HS-27A (cell line): ENCODE measurements around the gene EHMT1.
"Not testable (repeated sequence)": the region's sequence is repeated elsewhere in the genome, so short reads cannot be mapped to it uniquely, and the experiment has no call there.

Experiments used
- DNase-seq: peaks from one replicate; pipeline ENCODE4 v3.0.0-alpha.2; 2012; ENCODE audit warnings: low read depth, missing footprints

EHMT1 gene

DNA sequence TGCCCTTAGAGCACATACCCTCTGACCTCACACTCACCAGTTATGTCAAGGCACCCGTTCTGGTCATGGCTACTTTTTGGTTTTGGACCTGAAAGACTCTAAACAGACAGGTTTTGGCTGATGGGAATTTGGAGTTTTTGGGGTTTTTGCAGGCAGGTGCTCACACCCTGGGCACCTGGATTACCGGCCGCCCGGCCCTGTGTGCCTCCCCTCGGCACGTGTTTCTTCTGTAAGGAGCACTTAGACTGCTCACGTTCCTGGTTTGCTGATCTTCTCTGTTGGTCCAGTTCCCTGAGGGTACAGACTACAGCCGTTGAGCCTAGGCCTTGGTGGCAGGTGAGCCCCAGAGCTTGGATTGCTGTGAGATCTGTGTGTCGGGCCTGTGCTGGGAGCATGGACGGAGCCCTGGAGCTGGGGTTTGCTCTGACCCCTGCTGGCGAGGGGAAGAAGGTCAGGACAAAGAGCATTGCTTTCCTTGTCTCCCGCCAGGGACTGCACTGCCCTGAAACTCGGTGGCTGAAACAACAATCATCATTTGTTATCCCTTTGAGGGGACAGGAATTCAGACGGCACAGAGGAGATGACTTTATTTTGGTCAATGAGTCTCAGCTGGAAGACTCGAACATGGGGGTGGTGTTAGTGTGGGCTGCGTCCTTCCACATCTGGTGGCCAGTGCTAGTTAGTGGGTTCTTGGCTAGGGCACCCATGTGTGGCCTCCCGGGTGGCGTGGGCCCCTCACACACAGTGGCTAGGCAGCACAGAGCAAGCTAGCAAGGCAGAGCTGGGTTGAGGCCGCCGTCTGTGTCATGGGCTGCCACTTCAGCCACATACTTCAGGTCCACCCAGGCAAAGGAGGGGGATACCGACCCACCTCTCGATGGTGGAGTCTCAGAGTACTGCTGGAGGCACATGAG, 76.4 kb downstream of the EHMT1 start:
- DNase-seq: no peak

DNA sequence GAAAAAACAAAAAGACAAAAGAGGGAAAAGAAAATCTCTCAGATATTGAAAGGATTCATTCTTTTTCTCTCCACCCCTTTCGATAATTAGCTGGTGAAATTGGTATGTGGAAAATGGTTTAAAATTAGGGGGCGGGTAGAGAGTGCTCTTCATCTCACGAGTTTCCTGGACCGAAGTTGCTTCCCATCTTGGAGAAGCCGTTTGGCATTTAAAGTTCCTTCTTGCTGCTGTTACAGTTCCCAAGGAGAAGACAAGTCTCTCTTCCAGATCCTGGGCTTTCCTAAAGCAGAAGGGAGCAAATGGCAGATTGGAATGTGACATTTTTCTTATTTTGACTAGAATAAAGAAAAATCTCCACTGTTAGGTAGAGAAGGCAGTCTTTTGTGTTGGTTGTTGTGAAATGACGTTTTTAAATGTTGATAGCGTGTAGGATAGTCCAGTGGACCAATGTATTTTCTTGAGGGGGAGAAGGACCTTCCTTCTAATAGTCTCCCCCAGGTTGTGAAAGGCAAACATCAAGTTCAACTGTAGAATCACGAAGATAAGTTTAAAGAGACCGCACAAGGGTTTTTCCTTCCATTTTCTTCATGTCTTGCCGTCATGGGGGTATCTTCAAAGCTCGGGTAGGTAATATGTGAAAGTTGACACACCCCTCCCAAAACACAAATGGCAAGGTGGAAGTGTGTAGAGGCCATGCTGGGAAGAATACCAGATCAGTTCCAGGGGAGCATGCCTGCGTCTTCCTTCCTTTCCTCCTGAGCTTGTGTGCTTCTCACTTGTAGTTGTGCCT, 77.5 kb downstream of the EHMT1 start:
- no peak for DNase-seq

DNA sequence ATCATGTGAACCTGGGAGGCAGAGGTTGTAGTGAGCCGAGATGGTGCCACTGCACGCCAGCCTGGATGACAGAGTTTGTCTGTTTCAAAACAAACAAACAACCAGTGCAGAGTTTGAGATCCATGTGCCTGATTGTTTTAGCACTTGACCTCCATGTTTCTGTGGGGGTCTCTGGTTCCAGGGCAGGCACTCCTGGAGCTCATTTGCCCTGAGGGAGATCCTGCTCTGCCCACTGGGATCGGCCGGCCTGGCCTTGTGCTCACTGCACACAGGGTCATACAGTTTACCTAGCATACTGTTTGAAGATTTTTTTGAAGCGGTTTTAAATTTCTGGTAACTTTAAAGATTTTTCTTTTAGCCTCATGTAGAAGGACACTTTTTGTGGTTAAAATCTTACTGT, 78.4 kb downstream of the EHMT1 start:
- DNase-seq: no peak

DNA sequence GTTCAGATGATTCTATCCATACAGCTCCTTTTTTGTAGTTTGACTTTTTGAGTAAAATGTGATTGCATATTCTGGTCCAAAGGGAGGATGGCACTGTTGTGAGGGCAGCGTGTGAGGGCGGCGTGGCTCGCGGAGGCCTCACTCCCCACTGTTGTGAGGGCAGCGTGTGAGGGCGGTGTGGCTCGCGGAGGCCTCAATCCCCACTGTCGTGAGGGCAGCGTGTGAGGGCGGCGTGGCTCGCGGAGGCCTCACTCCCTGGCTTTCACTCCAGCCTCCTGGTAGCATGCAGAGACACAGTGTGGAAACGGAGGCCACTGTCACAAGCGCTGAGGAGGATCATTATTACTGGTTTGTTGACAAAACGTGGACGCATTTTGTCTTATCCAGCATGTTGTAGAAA, 79.0 kb downstream of the EHMT1 start:
- DNase-seq: no peak

DNA sequence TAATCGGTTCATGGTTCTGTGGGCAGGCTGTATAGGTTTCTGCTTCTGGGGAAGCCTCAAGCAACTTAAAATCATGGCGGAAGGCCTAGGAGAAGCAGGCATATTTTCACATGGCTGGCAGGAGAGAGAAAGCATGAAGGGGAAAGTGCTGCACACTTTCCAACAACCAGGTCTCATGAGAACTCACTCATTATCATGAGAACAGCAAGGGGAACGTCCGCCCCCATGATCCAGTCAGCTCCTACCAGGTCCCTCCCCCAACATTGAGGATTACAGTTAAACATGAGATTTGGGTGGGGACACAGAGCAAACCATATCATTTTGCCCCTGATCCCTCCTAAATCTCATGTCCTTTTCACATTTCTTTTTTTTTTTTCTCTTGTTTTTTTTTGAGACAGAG, 82.1 kb downstream of the EHMT1 start:
- no peak for DNase-seq

DNA sequence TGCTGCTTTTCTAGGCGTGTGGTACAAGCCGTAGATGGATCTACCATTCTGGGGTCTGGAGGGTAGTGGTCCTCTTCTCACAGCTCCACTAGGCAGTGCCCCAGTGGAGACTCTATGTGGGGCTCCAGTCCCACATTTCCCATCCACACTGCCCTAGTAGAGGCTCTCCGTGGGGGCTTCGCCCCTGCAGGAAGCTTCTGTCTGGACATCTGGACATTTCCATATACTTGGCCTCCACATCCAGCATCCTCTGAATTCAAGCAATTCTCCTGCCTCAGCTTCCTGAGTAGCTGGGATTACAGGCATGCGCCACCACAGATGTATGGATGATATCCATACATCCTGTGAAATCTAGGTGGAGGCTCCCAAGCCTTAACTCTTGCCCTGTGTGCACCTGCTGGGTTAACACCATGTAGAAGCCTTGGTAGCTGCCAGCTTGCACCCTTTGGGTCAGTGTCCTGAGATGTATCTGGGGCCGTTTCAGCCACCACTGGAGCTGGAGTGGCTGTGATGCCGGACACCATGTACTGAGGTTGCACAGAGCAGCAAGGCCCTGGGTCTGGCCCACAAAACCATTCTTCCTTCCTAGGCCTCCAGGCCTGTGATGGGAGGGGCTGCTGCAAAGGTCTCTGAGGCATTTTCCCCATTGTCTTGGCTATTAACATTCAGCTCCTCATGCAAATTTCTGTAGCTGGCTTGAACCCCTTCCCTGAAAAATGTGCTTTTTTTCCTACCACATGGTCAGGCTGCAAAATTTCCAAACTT, 84.0 kb downstream of the EHMT1 start:
- DNase-seq: no peak

DNA sequence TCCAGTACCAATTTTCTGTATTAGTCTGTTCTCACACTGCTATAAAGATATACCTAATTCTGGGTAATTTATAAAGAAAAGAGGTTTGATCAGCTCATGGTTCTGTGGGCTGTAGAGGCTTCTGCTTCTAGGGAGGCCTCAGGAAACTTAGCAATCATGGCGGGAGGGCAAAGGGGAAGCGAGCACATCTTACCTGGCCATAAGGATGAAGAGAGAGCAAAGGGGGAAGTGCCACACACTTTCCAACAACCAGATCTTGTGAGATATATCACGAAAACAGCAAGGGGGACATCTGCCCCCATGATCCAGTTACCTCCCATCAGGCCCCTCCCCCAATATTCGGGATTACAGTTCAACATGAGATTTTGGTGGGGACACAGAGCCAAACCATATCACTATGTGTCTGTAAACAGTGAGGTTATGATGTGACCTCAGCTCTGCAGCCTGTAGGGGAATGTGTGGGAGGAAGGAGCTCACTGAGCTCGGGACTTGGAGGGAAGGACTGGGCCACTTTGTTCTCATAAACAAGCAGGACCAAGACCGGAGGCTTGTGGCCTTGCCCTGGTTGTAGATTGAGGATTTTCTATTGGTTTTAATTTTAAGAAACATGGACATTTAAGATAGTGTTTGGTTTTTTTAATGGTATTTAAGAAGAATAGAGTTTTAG, 85.2 kb downstream of the EHMT1 start:
- DNase-seq: no peak

DNA sequence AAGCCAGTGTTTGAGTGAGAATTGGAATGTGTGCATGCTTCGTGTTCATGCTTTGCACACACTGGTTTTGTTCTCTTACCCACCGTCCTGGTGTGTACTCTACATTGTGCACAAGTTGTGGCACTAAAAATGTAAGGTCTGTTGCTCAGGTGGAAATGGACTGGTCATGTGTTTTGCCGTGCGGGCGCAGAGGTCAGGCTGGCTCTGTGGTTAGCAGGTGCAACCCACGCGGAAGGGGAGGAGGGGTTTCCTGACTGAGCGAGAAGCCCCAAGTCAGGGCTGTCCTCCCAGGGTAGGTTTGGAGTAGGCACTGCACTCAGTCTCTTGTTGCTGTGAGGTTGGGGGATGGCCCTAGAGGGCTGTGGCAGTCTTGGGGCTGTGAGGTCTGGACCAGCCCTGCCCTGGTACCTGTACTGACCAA, 86.6 kb downstream of the EHMT1 start:
- no peak for DNase-seq

DNA sequence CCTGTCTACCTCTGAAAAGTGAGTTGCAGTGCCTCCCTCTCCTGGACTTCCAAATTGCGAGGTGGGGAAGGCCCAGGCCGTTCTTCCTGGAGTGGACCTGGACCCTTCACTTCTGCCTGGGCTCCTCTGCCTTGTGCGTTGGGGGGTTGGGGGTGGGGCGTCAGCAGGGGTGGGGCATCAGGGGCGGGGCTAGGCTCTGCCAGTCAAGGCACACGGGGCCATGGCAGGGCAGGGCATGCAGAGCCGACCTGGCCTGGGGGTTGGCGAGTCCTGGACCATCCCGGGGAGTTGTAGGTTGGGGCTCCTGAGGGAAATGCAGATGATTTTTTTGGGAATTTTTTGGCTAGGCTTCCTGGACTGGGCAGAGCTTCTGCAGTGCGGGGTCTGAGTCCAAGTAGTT, 87.1 kb downstream of the EHMT1 start:
- DNase-seq: no peak

DNA sequence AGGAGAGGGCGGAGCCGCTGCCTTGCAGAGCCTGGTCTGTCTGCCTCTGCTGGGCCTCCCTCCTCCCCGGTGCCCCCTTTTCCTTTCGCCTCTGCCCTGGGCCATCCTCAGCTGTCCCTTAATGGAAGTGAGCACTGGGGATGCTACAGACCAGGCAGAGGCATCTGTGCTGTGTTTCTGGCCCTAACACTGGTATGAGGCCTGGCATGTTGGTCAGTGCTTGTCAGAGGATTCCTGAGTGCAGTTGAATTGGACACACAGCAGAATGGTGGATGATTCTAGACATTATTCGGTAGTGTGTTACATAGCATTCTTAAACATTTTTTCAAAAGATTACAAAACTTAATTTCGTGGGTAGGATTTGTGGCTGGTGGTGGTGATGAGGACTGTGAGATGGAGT, 88.6 kb downstream of the EHMT1 start:
- no peak for DNase-seq

DNA sequence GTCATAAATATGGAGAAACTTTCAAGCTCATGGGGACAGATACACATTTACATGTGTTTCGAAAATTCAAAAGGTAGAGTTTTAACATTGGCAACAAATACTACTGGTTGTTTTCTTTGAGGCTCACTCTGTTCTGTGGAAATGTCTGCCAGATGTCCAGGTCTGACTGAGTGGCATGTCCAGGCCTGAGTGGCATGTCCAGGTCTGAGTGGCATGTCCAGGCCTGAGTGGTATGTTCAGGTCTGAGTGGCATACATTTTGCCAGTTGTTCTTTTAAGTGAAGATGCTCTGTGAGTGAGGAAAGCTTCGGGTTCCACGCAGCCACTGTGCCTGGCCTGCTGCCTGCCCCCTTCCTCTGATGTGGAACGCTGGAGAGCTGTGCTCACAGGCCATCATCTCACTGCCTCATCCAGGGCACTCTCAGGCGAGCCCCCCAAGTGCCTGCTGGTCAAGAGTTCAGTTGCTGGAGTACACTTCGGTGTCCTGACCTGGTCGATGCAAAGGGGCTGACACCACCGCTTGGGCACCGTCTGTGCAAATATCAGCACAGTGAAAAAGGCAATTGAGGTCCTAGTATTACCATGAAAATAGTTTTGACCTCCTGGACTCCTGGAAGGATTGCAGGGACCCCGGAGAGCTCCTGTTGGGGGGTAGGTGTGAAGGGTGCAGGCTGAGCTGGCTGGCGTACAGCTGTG, 89.9 kb downstream of the EHMT1 start:
- DNase-seq: no peak

DNA sequence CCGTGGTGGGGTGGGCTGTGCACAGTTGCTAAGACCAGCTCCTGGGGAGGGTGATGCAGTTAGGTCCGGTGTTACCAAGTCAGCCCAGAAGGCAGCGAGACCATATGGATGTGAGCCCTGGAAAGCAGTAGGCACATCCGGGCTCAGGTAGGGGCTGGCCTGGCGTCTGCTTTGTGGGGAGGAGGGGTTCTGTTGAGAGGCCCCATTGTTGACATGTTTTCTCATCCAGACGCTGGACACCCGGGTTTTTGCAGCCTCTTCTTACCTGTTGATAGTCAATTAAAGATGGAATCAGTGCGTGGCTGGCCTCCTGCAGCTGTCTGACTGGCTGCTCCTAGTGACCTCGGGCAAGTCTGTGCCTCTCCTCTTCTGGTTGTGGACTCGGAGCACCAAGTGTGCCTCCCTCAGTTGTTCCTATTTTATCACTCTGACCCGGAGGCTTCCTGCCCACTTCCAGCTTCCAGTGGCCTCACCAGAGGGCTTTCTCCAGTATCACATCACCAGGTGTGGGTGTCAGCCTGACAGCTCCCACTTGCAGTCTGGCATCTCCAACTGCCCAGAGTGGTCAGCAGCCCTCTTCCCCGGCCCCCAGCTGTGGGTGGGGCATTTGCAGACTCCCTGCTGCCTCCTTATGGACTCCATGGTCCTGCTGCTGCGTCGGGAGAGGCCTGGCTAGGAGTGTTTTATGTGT, 90.8 kb downstream of the EHMT1 start:
- no peak for DNase-seq

DNA sequence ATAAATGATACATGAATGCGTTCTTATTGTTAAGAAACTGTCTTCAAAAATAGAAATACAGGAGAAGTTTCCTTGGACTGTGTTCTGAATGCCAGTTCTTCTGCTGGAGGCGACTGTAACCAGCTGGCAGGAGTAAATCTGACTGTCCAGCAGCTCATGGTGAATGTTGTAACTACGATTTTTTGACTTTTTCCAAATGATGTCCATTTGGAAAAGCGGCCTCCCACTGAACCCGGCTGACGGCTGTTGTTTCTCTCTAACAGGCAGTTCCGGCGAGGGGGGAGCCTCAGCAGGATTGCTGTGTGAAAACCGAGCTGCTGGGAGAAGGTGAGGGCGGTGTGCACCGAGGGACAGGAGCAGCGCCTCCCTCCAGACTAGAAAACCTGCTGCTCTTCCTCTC, 91.9 kb downstream of the EHMT1 start:
- DNase-seq: no peak

DNA sequence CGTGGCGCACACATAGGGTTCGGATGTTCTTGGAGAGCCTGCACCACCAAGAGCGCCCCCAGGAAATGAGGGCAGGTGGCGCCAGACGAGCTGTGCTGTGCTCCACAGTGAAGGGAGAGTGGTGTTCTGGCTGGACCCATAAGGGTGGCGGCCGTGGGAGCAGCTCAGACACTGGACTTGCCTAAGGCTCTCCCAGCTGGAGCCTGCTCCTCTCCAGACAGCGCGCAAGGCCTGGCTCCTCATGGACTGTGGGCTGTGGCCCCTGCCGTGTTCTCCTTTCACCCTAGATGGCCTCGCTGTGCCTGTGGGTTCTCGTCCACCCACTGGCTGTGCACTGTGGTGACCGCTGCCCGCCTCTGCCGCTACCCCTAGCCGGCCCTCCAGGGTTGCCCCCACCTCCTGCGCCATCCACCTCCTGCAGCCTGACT, 92.9 kb downstream of the EHMT1 start:
- DNase-seq: no peak

DNA sequence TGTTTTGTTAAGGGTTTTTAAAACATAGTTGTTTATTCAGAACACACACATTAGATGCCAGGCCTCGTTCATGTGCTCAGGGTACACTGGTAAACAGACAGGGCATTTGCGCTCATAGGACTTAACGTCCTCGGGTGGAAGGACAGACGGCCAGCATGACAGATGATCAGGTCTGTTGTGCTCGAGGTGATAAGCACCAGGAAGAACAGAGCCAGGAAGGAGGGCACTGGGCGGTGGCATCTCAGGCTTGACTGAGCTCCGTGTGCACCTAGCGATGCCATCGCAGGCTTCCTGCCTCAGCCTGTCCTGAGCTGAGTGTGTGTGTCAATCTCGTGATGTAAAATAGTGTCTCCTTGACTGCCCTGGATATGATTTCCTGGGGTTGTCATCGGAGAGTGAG, 96.5 kb downstream of the EHMT1 start:
- DNase-seq: no peak

DNA sequence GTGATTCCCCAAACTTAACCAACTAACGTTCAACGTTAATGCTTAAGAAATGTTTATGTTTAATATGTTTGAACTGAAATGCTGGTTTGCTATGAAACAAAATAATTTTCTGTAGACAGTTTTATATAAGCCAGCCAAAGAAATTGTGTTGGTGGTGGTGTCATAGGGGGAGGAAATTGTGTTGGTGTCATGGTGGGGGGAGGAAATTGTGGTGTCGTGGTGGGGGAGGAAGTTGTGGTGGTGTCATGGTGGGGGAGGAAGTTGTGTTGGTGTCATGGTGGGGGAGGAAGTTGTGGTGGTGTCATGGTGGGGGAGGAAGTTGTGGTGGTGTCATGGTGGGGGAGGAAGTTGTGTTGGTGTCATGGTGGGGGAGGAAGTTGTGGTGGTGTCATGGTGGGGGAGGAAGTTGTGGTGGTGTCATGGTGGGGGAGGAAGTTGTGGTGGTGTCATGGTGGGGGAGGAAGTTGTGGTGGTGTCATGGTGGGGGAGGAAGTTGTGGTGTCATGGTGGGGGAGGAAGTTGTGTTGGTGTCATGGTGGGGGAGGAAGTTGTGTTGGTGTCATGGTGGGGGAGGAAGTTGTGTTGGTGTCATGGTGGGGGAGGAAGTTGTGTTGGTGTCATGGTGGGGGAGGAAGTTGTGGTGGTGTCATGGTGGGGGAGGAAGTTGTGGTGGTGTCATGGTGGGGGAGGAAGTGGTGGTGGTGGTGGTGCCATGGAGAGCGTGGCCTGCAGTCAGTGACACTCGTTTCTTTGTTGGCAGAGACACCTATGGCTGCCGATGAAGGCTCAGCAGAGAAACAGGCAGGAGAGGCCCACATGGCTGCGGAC, 97.3 kb downstream of the EHMT1 start:
- not testable (repeated sequence) for DNase-seq

DNA sequence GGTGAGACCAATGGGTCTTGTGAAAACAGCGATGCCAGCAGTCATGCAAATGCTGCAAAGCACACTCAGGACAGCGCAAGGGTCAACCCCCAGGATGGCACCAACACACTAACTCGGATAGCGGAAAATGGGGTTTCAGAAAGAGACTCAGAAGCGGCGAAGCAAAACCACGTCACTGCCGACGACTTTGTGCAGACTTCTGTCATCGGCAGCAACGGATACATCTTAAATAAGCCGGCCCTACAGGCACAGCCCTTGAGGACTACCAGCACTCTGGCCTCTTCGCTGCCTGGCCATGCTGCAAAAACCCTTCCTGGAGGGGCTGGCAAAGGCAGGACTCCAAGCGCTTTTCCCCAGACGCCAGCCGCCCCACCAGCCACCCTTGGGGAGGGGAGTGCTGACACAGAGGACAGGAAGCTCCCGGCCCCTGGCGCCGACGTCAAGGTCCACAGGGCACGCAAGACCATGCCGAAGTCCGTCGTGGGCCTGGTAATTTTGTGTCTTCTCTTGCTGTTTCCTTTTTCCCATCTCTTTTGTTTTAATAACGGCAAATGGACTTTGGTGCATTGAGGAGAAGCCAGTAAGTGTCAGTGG, 98.0 kb downstream of the EHMT1 start:
- no peak for DNase-seq

DNA sequence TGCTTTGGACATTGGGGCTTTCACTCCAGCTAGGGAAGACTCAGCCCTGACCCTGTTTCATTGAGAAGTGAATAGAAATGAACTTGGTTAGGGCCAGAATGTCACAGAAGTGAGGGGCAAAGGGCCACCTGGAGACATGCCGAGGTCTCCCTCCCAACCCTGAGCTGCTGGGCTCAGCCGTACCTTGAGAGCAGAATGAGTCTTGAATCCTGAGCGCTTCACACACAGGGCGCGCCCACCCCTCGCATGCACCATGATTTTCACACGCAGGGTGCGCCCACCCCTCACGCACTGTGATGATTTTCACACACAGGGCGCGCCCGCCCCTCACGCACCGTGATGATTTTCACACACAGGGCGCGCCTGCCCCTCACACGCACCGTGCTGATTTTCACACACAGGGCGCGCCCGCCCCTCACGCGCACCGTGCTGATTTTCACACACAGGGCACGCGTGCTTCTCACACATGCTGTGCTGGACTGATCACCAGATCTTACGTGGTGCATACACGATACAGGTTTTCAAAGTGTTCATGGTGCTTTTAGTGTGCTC, 99.0 kb downstream of the EHMT1 start:
- no peak for DNase-seq

DNA sequence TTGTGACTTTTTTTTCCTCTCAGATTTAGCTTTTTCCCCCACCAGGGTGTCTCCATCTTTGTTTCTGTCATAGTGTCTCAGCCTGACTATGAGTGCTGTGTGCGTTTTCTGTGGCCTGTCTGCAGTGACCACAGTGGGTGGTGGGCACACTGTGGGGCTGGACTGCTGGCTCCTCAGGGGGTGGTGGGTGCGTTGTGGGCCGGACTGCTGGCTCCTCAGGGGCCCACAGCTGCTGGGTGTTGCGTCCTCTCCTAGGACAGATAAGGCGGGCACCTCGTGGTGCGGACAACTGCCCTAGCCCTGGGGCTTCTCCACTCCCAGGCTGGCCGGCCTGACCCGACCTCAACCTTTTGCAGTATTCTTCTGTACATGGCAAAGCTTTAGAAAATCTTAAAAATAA, 100.4 kb downstream of the EHMT1 start:
- no peak for DNase-seq
